ENCODE results near the gene PRDX5. TPM values are rescaled to one million over a fixed set of nuclear protein-coding genes. Genes with fewer than 3 reads are reported as not detected.

PRDX5 gene
- total and polyA plus RNA-seq, 7 donors = 122 to 323 (median 178) TPM

DNA sequence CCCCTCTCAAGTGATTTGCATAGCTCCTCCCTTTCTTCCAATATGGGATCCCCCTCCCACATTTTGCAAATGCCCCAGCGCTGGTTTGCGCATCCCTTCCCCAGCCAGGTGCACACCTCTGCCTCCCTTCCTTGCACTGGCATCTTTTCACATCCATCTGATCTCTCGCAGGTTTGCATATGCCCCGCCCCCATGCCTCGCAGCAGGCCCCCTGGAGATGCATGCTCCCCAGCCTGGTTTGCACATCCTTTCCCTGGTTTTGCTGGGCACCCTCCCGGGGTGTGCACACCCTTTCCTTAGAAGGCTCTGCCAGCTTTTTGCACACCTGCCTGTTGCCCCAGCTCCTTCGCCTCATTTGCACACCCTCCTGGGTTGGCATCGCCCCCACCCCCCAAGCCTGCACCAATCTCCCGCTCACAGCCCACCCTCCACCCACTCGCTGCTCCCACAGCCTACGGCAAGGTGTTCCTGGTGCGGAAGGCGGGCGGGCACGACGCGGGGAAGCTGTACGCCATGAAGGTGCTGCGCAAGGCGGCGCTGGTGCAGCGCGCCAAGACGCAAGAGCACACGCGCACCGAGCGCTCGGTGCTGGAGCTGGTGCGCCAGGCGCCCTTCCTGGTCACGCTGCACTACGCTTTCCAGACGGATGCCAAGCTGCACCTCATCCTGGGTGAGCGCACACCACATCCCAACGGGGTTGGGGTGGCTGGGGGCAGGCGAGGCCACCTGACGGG, 42.0 kb downstream of the PRDX5 start:
- H3K4me3 ChIP-seq = peak overlapping the region; percentile 95
- WGBS, 3 donors = 77 to 80% (median 79%) methylated on average over 37 to 38 of the region's 38 CpGs
- H3K36me3 ChIP-seq (ENCODE audit: insufficient read depth in 1 of 2, low read depth in 1 of 2) = peaks cover 0 to 44% of the 10 kb centered on the region in 2 donors
- H3K27ac ChIP-seq = no peak overlapping the region
- H3K4me1 ChIP-seq = peaks cover 6% of the 10 kb centered on the region
- ATAC-seq = no peak
- intact Hi-C loops (cut with DNase I) = loop anchor here in 1 of 2 donors (5.0 kb wide), 1 partner anchor 38 kb away; no protein-coding TSS in a partner anchor
- no peak for DNase-seq
- TF ChIP-seq, protein P1, sequence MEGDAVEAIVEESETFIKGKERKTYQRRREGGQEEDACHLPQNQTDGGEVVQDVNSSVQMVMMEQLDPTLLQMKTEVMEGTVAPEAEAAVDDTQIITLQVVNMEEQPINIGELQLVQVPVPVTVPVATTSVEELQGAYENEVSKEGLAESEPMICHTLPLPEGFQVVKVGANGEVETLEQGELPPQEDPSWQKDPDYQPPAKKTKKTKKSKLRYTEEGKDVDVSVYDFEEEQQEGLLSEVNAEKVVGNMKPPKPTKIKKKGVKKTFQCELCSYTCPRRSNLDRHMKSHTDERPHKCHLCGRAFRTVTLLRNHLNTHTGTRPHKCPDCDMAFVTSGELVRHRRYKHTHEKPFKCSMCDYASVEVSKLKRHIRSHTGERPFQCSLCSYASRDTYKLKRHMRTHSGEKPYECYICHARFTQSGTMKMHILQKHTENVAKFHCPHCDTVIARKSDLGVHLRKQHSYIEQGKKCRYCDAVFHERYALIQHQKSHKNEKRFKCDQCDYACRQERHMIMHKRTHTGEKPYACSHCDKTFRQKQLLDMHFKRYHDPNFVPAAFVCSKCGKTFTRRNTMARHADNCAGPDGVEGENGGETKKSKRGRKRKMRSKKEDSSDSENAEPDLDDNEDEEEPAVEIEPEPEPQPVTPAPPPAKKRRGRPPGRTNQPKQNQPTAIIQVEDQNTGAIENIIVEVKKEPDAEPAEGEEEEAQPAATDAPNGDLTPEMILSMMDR (IDR thresholded peaks at IDR 0.05) = no peak
- no peaks in the 10 kb centered on the region for H3K27me3 ChIP-seq (ENCODE audit: insufficient read depth in 3 of 3, low read length in 2 of 3)
- H3K9me3 ChIP-seq = no peaks in the 10 kb centered on the region

DNA sequence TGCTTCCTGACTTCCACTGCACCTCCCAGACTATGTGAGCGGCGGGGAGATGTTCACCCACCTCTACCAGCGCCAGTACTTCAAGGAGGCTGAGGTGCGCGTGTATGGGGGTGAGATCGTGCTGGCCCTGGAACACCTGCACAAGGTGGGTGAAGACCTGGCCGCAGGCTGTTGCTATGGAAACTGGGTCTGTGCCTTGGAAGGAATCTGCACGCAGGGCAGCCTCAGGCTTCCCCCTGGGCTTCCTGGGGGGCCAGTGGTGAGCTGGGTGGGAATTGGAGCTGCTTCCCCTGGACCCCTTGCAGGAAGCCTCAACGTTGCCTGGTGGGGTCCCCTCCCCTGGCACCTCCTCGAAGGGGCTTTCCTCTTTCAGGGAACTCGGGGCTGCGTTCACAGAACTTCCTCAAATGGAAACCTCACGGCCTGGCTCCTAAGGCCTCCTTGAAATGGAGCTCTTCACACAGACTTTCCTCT, 42.6 kb downstream of the PRDX5 start:
- Histone ChIP-seq H3K9me3 (no peaks in the 10 kb centered on the region), H3K27me3 (ENCODE audit: insufficient read depth in 3 of 3, low read length in 2 of 3) (no peaks in the 10 kb centered on the region), H3K36me3 (ENCODE audit: insufficient read depth in 1 of 2, low read depth in 1 of 2) (peaks cover 0 to 50% of the 10 kb centered on the region in 2 donors), H3K4me3 (peak overlapping the region; percentile 95), H3K27ac (no peak overlapping the region), H3K4me1 (peaks cover 6% of the 10 kb centered on the region)
- TF ChIP-seq, protein P1 (IDR thresholded peaks at IDR 0.05) = no peak
- ATAC-seq (no peak), DNase-seq (no peak)
- intact Hi-C loops (cut with DNase I) = no loop called here
- WGBS, 3 donors = 81 to 82% (median 81%) methylated on average over 12 to 13 of the region's 13 CpGs

- Histone ChIP-seq H3K4me1 (peaks cover 6% of the 10 kb centered on the region), H3K27ac (no peak overlapping the region), H3K9me3 (no peaks in the 10 kb centered on the region), H3K27me3 (ENCODE audit: insufficient read depth in 3 of 3, low read length in 2 of 3) (no peaks in the 10 kb centered on the region), H3K4me3 (no peak overlapping the region), H3K36me3 (ENCODE audit: insufficient read depth in 1 of 2, low read depth in 1 of 2) (peaks cover 4 to 62% of the 10 kb centered on the region in 2 donors)
- intact Hi-C loops (cut with DNase I) = no loop called here
- 89 to 93% (median 90%) methylated on average over 13 to 18 of the region's 18 CpGs for WGBS, 3 donors
- TF ChIP-seq, protein P1 (IDR thresholded peaks at IDR 0.05) = no peak
- ATAC-seq (no peak), DNase-seq (no peak)
Measured at GRCh38 chr11:64361659-64362058, 43.7 kb downstream of the PRDX5 start.

GRCh38 chr11:64362339-64362738, 44.4 kb downstream of the PRDX5 start:
- DNase-seq (no peak), ATAC-seq (no peak)
- intact Hi-C loops (cut with DNase I) = no loop called here
- H3K27me3 ChIP-seq (ENCODE audit: insufficient read depth in 3 of 3, low read length in 2 of 3) = no peaks in the 10 kb centered on the region
- H3K4me3 ChIP-seq = no peak overlapping the region
- H3K4me1 ChIP-seq = peaks cover 6% of the 10 kb centered on the region
- TF ChIP-seq, protein P1 (IDR thresholded peaks at IDR 0.05) = no peak
- H3K27ac ChIP-seq = no peak overlapping the region
- H3K9me3 ChIP-seq = no peaks in the 10 kb centered on the region
- H3K36me3 ChIP-seq (ENCODE audit: insufficient read depth in 1 of 2, low read depth in 1 of 2) = peaks cover 4 to 68% of the 10 kb centered on the region in 2 donors
- 94 to 95% (median 95%) methylated on average over 10 of the region's 10 CpGs for WGBS, 3 donors

Data from psoas muscle (tissue), 8 donors.